Measurements from ENCODE around the gene RHBDD3. TPM values are rescaled to one million over a fixed set of nuclear protein-coding genes. Genes with fewer than 3 reads are reported as not detected.

Gene RHBDD3
- polyA plus RNA-seq, 4 donors = 13.6 to 43.1 (median 18.3) TPM

DNA sequence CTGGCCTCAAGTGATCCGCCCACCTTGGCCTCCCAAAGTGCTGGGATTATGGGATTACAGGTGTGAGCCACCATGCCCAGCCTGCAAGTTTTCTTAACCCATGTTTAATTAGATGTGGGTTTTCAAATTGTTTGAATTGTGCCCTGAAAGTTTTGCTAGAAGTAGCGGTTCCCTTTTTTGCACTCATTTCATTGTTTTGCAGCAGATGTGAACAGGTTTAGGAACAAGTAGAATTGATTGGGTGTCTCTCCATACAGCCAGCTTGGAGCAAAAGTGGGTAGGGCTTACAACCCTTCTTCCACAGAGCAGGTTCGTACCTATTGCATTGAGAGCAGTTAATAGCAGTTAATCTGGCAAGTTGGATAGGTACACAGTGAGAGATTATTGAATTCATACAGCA, 16.4 kb upstream of the RHBDD3 start:
- no peaks in the 10 kb centered on the region for H3K4me1 ChIP-seq (ENCODE audit: control insufficient read depth in 3 of 3, insufficient read depth in 2 of 3, low read depth in 1 of 3, low read length in 2 of 3)
- FAIRE-seq (no peak), DNase-seq (no peak)
- H3K4me3 ChIP-seq (ENCODE audit: low read depth in 1 of 3, low read length in 3 of 3) = no peak overlapping the region
- peaks cover 25 to 69% (median 37%) of the 10 kb centered on the region in 3 donors for H3K36me3 ChIP-seq (ENCODE audit: control insufficient read depth in 3 of 3, insufficient read depth in 2 of 3, low read depth in 1 of 3, low read length in 3 of 3)
- no peak overlapping the region for H3K27ac ChIP-seq (ENCODE audit: low read depth in 1 of 3, low read length in 2 of 3)
- 93 to 95% (median 93%) methylated on average over 3 of the region's 3 CpGs for WGBS, 3 donors
- H3K9me3 ChIP-seq (ENCODE audit: control insufficient read depth in 2 of 2, insufficient read depth in 1 of 2, low read depth in 1 of 2, low read length in 1 of 2) = no peaks in the 10 kb centered on the region
- H3K27me3 ChIP-seq (ENCODE audit: control insufficient read depth in 3 of 3, insufficient read depth in 3 of 3, low read length in 3 of 3) = no peaks in the 10 kb centered on the region

GRCh38 chr22:29277927-29278326, 10.1 kb upstream of the RHBDD3 start:
- Histone ChIP-seq H3K27ac (ENCODE audit: low read depth in 1 of 3, low read length in 2 of 3) (no peak overlapping the region), H3K36me3 (ENCODE audit: control insufficient read depth in 3 of 3, insufficient read depth in 2 of 3, low read depth in 1 of 3, low read length in 3 of 3) (peaks cover 13 to 43% (median 19%) of the 10 kb centered on the region in 3 donors), H3K27me3 (ENCODE audit: control insufficient read depth in 3 of 3, insufficient read depth in 3 of 3, low read length in 3 of 3) (no peaks in the 10 kb centered on the region), H3K9me3 (ENCODE audit: control insufficient read depth in 2 of 2, insufficient read depth in 1 of 2, low read depth in 1 of 2, low read length in 1 of 2) (no peaks in the 10 kb centered on the region), H3K4me3 (ENCODE audit: low read depth in 1 of 3, low read length in 3 of 3) (no peak overlapping the region), H3K4me1 (ENCODE audit: control insufficient read depth in 3 of 3, insufficient read depth in 2 of 3, low read depth in 1 of 3, low read length in 2 of 3) (peaks cover 2 to 24% (median 2%) of the 10 kb centered on the region in 3 donors)
- no peak for FAIRE-seq
- DNase-seq = no peak
- WGBS, 3 donors = 88 to 93% (median 89%) methylated on average over 1 of the region's 1 CpG

- H3K36me3 ChIP-seq (ENCODE audit: control insufficient read depth in 3 of 3, insufficient read depth in 2 of 3, low read depth in 1 of 3, low read length in 3 of 3) = peaks cover 13 to 33% (median 17%) of the 10 kb centered on the region in 3 donors
- no peaks in the 10 kb centered on the region for H3K9me3 ChIP-seq (ENCODE audit: control insufficient read depth in 2 of 2, insufficient read depth in 1 of 2, low read depth in 1 of 2, low read length in 1 of 2)
- DNase-seq (peak; percentile 81 to 90), FAIRE-seq (peak; percentile 75)
- 13 to 53% (median 41%) methylated on average over 3 of the region's 3 CpGs for WGBS, 3 donors
- no peak overlapping the region for H3K27ac ChIP-seq (ENCODE audit: low read depth in 1 of 3, low read length in 2 of 3)
- H3K4me1 ChIP-seq (ENCODE audit: control insufficient read depth in 3 of 3, insufficient read depth in 2 of 3, low read depth in 1 of 3, low read length in 2 of 3) = peaks cover 2 to 41% (median 8%) of the 10 kb centered on the region in 3 donors
- no peaks in the 10 kb centered on the region for H3K27me3 ChIP-seq (ENCODE audit: control insufficient read depth in 3 of 3, insufficient read depth in 3 of 3, low read length in 3 of 3)
- no peak overlapping the region for H3K4me3 ChIP-seq (ENCODE audit: low read depth in 1 of 3, low read length in 3 of 3)
Observed at GRCh38 chr22:29275819-29276565, 8.2 kb upstream of the RHBDD3 start.

DNA sequence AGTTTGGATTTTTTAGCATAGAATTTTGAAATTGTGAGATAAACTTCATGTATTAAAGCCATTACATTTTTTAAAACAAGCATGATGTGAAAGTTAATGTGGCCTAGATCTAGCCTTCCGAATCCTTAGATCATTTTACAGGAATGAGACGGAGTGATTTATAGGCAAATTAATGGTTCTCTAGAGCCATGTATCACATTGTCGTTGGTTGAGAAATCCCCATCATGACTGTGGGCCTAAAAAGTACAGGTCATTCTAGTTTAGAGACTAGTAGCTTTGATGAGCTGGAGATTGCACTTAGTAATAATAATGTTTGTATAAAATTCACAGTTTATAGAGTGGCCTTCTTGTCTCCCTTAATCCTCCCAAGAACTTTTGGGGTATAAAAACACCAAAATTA, 7.4 kb upstream of the RHBDD3 start:
- H3K36me3 ChIP-seq (ENCODE audit: control insufficient read depth in 3 of 3, insufficient read depth in 2 of 3, low read depth in 1 of 3, low read length in 3 of 3) = peaks cover 13 to 29% (median 14%) of the 10 kb centered on the region in 3 donors
- 18 to 51% (median 25%) methylated on average over 3 of the region's 3 CpGs for WGBS, 3 donors
- H3K4me3 ChIP-seq (ENCODE audit: low read depth in 1 of 3, low read length in 3 of 3) = no peak overlapping the region
- no peaks in the 10 kb centered on the region for H3K9me3 ChIP-seq (ENCODE audit: control insufficient read depth in 2 of 2, insufficient read depth in 1 of 2, low read depth in 1 of 2, low read length in 1 of 2)
- FAIRE-seq = no peak
- DNase-seq = no peak
- H3K27me3 ChIP-seq (ENCODE audit: control insufficient read depth in 3 of 3, insufficient read depth in 3 of 3, low read length in 3 of 3) = no peaks in the 10 kb centered on the region
- H3K27ac ChIP-seq (ENCODE audit: low read depth in 1 of 3, low read length in 2 of 3) = no peak overlapping the region
- peaks cover 2 to 47% (median 10%) of the 10 kb centered on the region in 3 donors for H3K4me1 ChIP-seq (ENCODE audit: control insufficient read depth in 3 of 3, insufficient read depth in 2 of 3, low read depth in 1 of 3, low read length in 2 of 3)

DNA sequence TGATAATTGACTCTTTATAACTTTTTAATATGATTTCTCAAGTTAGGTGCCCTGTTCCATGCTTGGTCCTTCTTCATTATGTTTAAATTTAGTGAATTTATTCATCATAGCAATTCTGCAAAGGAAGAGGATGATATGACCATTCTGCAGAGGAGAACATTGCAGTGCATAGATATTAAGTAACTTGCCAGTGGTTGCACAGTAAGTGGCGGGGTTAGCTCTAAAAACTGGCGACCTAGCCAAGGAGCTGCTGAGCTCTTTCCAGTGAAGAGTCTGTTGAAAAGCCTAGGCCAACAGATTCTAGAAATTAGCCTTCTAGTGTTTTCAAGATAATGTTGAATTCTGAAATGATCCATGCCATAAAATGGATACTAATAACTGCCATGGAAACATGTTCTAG, 4.8 kb upstream of the RHBDD3 start:
- FAIRE-seq = no peak
- no peaks in the 10 kb centered on the region for H3K9me3 ChIP-seq (ENCODE audit: control insufficient read depth in 2 of 2, insufficient read depth in 1 of 2, low read depth in 1 of 2, low read length in 1 of 2)
- H3K27ac ChIP-seq (ENCODE audit: low read depth in 1 of 3, low read length in 2 of 3) = no peak overlapping the region
- WGBS, 3 donors = 73 to 92% (median 79%) methylated on average over 2 of the region's 2 CpGs
- no peak overlapping the region for H3K4me3 ChIP-seq (ENCODE audit: low read depth in 1 of 3, low read length in 3 of 3)
- peaks cover 6 to 14% (median 6%) of the 10 kb centered on the region in 3 donors for H3K36me3 ChIP-seq (ENCODE audit: control insufficient read depth in 3 of 3, insufficient read depth in 2 of 3, low read depth in 1 of 3, low read length in 3 of 3)
- no peak for DNase-seq
- no peaks in the 10 kb centered on the region for H3K27me3 ChIP-seq (ENCODE audit: control insufficient read depth in 3 of 3, insufficient read depth in 3 of 3, low read length in 3 of 3)
- H3K4me1 ChIP-seq (ENCODE audit: control insufficient read depth in 3 of 3, insufficient read depth in 2 of 3, low read depth in 1 of 3, low read length in 2 of 3) = peaks cover 2 to 43% (median 10%) of the 10 kb centered on the region in 3 donors

GRCh38 chr22:29270475-29271271, 2.9 kb upstream of the RHBDD3 start:
- Histone ChIP-seq H3K4me3 (ENCODE audit: low read depth in 1 of 3, low read length in 3 of 3) (peak overlapping the region in 2 of 3 donors; percentile 70 to 98), H3K9me3 (ENCODE audit: control insufficient read depth in 2 of 2, insufficient read depth in 1 of 2, low read depth in 1 of 2, low read length in 1 of 2) (no peaks in the 10 kb centered on the region), H3K27ac (ENCODE audit: low read depth in 1 of 3, low read length in 2 of 3) (peak overlapping the region in 1 of 3 donors; percentile 92), H3K36me3 (ENCODE audit: control insufficient read depth in 3 of 3, insufficient read depth in 2 of 3, low read depth in 1 of 3, low read length in 3 of 3) (peaks cover 4 to 17% (median 5%) of the 10 kb centered on the region in 3 donors), H3K4me1 (ENCODE audit: control insufficient read depth in 3 of 3, insufficient read depth in 2 of 3, low read depth in 1 of 3, low read length in 2 of 3) (peaks cover 2 to 40% (median 11%) of the 10 kb centered on the region in 3 donors), H3K27me3 (ENCODE audit: control insufficient read depth in 3 of 3, insufficient read depth in 3 of 3, low read length in 3 of 3) (no peaks in the 10 kb centered on the region)
- FAIRE-seq (no peak), DNase-seq (peak; percentile 73 to 77)
- 6 to 13% (median 11%) methylated on average over 9 of the region's 9 CpGs for WGBS, 3 donors

GRCh38 chr22:29269731-29270474, 2.1 kb upstream of the RHBDD3 start:
- Histone ChIP-seq H3K27ac (ENCODE audit: low read depth in 1 of 3, low read length in 2 of 3) (peak overlapping the region in 2 of 3 donors; percentile 5 to 92), H3K27me3 (ENCODE audit: control insufficient read depth in 3 of 3, insufficient read depth in 3 of 3, low read length in 3 of 3) (no peaks in the 10 kb centered on the region), H3K4me1 (ENCODE audit: control insufficient read depth in 3 of 3, insufficient read depth in 2 of 3, low read depth in 1 of 3, low read length in 2 of 3) (peaks cover 2 to 34% (median 11%) of the 10 kb centered on the region in 3 donors), H3K9me3 (ENCODE audit: control insufficient read depth in 2 of 2, insufficient read depth in 1 of 2, low read depth in 1 of 2, low read length in 1 of 2) (no peaks in the 10 kb centered on the region), H3K36me3 (ENCODE audit: control insufficient read depth in 3 of 3, insufficient read depth in 2 of 3, low read depth in 1 of 3, low read length in 3 of 3) (peaks cover 5 to 25% (median 7%) of the 10 kb centered on the region in 3 donors), H3K4me3 (ENCODE audit: low read depth in 1 of 3, low read length in 3 of 3) (peak overlapping the region; percentile 70 to 98 (median 90))
- peak; percentile 20 to 49 for DNase-seq
- WGBS, 3 donors = 3 to 8% (median 4%) methylated on average over 13 of the region's 13 CpGs
- FAIRE-seq = no peak

GRCh38 chr22:29269230-29269604, 1.4 kb upstream of the RHBDD3 start:
- Histone ChIP-seq H3K27me3 (ENCODE audit: control insufficient read depth in 3 of 3, insufficient read depth in 3 of 3, low read length in 3 of 3) (no peaks in the 10 kb centered on the region), H3K9me3 (ENCODE audit: control insufficient read depth in 2 of 2, insufficient read depth in 1 of 2, low read depth in 1 of 2, low read length in 1 of 2) (no peaks in the 10 kb centered on the region), H3K4me3 (ENCODE audit: low read depth in 1 of 3, low read length in 3 of 3) (peak overlapping the region; percentile 70 to 98 (median 90)), H3K4me1 (ENCODE audit: control insufficient read depth in 3 of 3, insufficient read depth in 2 of 3, low read depth in 1 of 3, low read length in 2 of 3) (peaks cover 2 to 33% (median 11%) of the 10 kb centered on the region in 3 donors), H3K36me3 (ENCODE audit: control insufficient read depth in 3 of 3, insufficient read depth in 2 of 3, low read depth in 1 of 3, low read length in 3 of 3) (peaks cover 5 to 28% (median 7%) of the 10 kb centered on the region in 3 donors), H3K27ac (ENCODE audit: low read depth in 1 of 3, low read length in 2 of 3) (peak overlapping the region; percentile 89 to 98 (median 92))
- WGBS, 3 donors = 0 to 1% (median 0%) methylated on average over 14 of the region's 14 CpGs
- FAIRE-seq (no peak), DNase-seq (peak in 1 of 2 donors; percentile 20)

Measured in small intestine (tissue), 7 donors.